RWPE1 (cell line): Measurements from ENCODE around the gene LSM5.

Source experiments
- CTCF ChIA-PET: fragments of 350-600 bp; sonication (Branson Sonifier 250); formaldehyde crosslinking; extraction: SDS; loops from one replicate; lab custom pipeline; 2021; lab: Yijun Ruan, JAX
- POLR2A ChIA-PET: fragments of 400-600 bp; formaldehyde crosslinking; extraction: SDS; loops from one replicate; lab custom pipeline; 2020; ENCODE audit warnings: antibody characterized with exemption; ENCODE audit not compliant: low non-redundant PET; lab: Yijun Ruan, JAX
- DNase-seq: peaks from one replicate; pipeline ENCODE4 v3.0.0; 2012; ENCODE audit warnings: low spot score
- H3K27ac ChIP-seq: fragments of 450-650 bp; 2 replicates; pipeline ENCODE4 v1.5.1; 2017
- CTCF ChIP-seq: fragments of 450-650 bp; conservative IDR thresholded peaks from 2 replicates; pipeline ENCODE4 v1.5.1; 2017; ENCODE audit warnings: low read depth, mild to moderate bottlenecking

The LSM5 gene

GRCh38 chr7:32490127-32490796, at the start of gene LSM5:
LSM5 (minus strand) TSS chr7:32490380; CDS start chr7:32490365, 15 bp downstream.
- no peak for TF ChIP-seq CTCF
- ChIA-PET CTCF (interaction anchor here (0.7 to 1.2 kb wide), 2 partner anchors 56 to 132 kb away, joined by 5 to 7 read pairs; no protein-coding TSS in a partner anchor), POLR2A (interaction anchor here (1.0 kb wide), 1 partner anchor 10 kb away, joined by 3 read pairs; no protein-coding TSS in a partner anchor)
- peak within 1 kb of the TSS; percentile 82 for H3K27ac ChIP-seq
- peak; percentile 79 for DNase-seq

GRCh38 chr7:32539366-32539765, 49.2 kb upstream of the LSM5 start:
- ChIA-PET POLR2A (no interaction called here), CTCF (no interaction called here)
- no peak for TF ChIP-seq CTCF
- no peak overlapping the region for H3K27ac ChIP-seq
- no peak for DNase-seq

- ChIA-PET POLR2A (no interaction called here), CTCF (no interaction called here)
- DNase-seq: no peak
- no peak overlapping the region for H3K27ac ChIP-seq
- no peak for TF ChIP-seq CTCF
Observed at GRCh38 chr7:32537760-32538159, 47.6 kb upstream of the LSM5 start.

GRCh38 chr7:32536585-32536984, 46.4 kb upstream of the LSM5 start:
- ChIA-PET POLR2A (no interaction called here), CTCF (no interaction called here)
- DNase-seq: peak; percentile 51
- no peak for TF ChIP-seq CTCF
- H3K27ac ChIP-seq: no peak overlapping the region

GRCh38 chr7:32536016-32536415, 45.8 kb upstream of the LSM5 start:
- ChIA-PET POLR2A (no interaction called here), CTCF (no interaction called here)
- DNase-seq: no peak
- H3K27ac ChIP-seq: no peak overlapping the region
- TF ChIP-seq CTCF: no peak

GRCh38 chr7:32535162-32535702, 45.1 kb upstream of the LSM5 start:
- DNase-seq: no peak
- POLR2A ChIA-PET: no interaction called here
- H3K27ac ChIP-seq: no peak overlapping the region
- CTCF ChIA-PET: no interaction called here
- TF ChIP-seq CTCF: no peak
